CD4-positive, alpha-beta T cell treated with Interferon alpha-2 for 1 hour (primary cell): ENCODE results near the gene RADX.

Source experiments
- DNase-seq, 2 donors: peaks; one replicate each; pipeline ENCODE4 v3.0.0-alpha.2; 2020 to 2022

Gene RADX

DNA sequence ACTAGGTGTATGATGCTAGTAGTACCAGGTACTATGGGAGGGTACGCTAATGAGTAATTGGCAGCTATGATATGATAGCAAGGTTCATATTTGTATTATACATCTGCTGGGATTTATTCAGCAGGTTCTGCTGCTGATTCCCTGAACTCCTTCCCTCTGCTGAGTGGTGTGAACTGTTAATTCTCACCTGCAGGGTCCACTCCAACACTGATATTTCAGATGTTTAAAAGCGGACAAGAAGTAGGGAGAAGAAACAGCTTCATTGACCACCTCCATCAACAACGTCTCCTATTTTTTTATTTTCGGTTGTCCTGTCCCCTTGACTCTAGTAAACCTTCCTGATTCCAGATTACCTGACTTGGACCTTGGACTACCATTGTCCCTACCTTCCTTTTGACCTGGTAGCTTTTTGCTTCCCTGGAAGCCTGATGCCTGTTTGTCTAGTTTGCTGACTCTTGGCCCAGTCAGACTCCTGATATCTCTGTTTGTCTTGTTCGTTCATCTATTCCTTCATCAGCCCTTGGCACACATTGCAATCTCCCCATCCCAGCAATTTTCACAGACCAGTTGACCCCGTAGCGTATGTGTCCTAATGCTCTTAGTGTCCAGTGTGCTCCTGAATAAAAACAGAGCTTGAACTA, 80.8 kb downstream of the RADX start:
- no peak for DNase-seq

DNA sequence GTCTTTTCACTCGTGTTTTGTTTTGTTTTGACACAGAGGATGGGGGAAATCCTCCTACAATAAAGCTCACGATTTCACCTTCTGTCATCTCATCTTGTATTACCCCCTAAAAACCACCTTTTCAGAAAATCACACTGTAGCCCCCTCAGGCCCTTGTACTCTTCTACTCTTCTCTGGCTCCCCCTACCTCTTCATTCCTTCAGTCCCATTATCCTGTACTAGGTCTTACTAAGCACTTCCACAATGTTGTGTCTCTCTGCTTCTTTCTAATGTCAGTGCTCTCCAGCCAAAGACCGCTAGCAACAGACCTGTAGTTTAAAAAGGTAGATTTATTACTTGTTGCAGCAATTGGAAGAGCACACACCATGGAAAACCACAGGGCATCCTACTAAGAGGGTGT, 84.7 kb downstream of the RADX start:
- no peak for DNase-seq

DNA sequence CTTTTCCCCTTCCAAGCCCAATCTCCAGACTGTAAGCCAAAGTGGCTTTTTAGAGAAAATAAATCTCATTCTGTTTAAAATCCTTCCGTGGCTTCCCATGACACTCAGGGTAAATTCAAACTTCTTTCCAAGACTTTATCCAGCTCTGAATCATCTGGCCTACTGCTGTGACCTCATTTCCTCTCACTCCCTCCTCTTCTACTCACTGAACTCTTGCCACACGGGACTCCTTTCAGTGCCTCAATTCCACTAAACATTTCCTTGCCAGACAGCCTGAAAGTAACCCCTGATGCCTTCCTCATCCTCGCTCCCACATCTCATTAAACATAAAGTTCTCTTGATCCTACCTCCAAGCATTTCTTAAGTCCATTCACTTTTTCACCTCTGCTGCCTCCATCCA, 86.9 kb downstream of the RADX start:
- DNase-seq = no peak

DNA sequence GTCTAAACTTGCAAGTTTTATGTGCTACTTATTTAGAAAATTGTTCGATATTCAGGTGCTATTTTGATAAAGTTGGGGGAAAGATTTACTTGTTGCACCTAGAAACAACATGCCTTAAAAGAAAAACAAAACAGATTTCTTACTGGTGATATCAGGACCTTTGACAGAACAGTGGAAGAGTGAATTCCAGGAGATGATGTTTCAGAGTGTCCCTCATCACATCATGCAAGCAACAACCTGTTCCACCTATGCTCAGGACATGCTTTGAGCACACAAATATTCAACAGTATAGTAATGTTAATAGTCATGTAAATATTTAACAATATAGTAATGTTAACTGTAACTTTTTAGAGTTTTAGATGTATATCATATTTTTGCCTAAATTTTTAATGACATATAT, 90.9 kb downstream of the RADX start:
- no peak for DNase-seq

DNA sequence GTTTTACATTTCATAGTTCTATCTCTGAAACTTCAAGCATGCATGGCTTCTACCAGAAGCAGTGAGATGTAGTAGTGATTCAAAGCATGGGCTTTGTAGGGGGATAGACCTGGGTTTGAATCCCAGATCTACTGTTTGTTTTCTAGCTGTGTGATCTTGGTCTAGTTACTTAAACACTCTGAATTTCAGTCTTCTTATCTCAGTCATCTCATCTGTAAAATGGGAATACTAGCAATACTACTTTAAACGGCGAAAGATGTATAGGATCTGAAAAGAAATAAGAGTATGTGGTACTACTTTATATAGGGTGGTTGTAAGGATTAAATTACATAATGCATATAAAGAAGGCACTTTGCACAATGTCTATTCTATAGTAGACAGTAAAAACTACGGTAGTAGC, 94.7 kb downstream of the RADX start:
- no peak for DNase-seq

DNA sequence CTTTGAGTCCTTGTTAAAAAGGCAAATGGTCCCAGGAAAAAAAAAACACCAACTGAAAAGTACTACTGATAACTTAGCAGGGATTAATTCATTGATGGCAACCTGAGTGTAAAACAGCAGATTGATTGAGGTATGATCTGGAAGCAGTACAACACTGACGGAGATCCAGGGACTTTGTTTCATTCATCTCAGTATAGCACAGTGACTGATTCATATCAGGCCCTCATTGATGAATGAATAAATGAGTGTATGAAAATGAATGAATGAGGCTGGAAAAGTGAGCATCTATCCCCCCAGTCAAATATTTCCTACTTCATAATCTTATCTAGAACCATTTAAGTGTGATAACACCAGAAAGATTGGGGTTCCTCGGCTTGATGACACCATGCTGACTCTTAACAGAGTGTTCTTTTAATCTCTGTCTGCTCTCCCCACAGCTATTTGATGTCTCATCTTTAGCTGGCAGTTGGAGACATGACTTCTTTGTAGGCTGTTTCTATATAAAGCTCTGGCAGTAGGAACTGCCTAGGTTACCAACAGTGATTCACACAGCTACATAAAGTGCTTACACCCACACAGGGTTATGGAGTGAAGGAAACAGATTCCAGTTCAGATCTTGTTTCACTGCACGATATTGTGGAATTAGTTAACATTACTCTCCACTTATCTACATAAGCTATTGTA, 96.1 kb downstream of the RADX start:
- no peak for DNase-seq

DNA sequence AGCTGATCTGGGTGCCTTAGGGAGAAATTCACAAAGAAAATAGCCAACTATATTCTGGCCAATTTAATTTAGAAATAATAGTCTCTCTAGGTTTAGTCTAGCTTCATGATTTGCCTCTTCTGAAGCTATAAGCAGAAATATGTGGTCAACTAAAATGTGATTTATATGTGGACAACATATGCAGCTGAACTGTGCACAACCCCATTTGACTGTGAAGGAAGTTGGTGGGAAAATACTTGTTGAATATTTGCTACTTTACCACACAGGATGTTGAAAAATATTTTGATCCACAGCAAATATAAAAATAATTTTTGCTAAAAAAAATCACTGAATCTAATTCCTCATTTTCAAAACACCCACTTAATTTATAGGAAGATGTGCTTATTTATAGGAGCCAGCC, 99.0 kb downstream of the RADX start:
- no peak for DNase-seq

DNA sequence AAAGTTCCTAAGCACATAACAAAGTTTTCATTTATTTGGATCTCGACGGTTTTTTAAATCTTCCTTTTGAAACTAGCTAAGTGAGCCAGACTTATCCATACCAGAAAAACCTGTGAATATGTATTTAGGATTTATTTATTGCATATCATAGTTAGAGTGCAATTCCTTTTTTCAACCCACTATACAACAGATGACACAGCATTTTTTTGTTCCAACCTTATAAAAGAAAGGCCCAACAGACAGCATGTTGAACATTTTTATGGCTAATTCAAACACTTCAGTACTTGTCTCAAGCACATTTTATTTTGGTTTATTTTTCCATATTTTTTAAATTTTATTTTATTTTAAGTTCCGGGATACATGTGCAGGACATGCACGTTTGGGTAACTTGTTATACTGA, 99.6 kb downstream of the RADX start:
- no peak for DNase-seq

DNA sequence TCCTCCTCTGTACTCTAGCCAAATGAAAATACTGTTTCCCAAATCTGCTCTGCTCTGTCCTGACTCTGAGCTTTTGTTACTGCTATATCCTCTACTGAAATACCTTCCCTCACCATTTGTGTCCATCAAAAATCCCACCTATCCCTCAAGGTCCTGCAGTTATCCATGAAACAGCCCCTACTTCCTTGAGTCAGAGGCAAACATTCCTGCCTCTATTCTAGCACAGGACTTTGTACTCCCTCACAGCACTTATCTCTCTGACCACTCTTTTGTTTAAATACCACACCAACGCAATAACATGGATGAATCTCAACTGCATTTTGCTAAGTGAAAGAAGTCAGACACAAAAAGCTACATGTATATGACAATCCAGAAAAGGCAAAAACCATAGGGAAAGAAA, 104.2 kb downstream of the RADX start:
- DNase-seq = no peak

DNA sequence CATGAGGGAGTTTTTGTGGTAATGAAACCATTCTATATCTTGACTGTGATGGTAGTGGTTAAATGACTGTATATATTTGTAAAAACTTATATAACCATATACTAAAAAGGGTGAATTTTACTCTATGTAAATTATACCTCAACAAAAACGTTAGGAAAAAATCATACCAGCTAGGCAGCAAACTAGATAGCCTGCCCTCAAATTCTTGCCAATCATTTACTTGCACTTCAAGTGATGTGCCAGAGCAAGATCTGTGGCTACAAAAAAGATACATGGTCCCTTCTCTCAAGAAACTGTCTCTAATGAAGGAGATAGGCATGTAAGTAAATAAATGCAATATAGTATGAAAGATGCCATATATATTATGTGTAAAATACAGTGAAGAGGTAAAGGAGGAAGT, 104.7 kb downstream of the RADX start:
- DNase-seq = no peak

DNA sequence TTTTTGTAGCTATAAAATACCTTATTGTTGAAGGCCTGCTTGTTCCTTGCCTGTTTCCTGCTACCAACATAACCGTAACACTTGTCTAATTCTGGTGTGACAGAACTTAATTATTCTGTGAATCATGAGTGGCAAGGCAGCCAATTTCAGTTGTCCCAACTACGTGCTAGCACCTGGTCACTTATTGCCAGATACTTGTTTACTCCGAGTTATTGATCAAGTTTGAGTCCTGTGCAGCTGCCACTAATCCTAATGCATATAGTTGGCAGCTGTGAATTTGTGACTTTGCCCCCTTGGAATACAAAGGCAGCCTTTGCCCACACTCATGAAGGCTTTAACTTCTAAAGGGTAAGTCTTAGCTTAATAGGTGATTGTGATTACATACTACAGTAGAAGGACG, 106.9 kb downstream of the RADX start:
- DNase-seq = no peak

DNA sequence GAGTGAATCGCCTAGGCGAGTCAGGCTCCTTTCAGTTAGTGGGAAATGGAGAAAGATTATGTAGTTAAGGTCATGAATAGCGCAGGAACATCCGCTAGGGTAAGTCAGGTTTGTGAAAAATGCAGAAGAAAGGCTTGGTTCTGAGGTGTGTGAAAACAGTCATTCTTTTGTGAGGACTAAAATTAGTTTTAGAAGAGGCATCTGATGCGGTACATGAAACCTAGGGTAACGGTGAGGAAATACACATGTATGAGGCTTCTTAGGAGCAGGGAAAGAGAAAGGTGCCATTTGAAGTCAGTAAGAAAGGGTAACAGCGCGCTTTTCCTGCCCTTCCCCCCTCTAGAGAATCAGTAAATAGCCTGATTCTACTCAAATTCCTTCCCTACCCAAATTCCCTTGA, 114.2 kb downstream of the RADX start:
- DNase-seq = no peak

DNA sequence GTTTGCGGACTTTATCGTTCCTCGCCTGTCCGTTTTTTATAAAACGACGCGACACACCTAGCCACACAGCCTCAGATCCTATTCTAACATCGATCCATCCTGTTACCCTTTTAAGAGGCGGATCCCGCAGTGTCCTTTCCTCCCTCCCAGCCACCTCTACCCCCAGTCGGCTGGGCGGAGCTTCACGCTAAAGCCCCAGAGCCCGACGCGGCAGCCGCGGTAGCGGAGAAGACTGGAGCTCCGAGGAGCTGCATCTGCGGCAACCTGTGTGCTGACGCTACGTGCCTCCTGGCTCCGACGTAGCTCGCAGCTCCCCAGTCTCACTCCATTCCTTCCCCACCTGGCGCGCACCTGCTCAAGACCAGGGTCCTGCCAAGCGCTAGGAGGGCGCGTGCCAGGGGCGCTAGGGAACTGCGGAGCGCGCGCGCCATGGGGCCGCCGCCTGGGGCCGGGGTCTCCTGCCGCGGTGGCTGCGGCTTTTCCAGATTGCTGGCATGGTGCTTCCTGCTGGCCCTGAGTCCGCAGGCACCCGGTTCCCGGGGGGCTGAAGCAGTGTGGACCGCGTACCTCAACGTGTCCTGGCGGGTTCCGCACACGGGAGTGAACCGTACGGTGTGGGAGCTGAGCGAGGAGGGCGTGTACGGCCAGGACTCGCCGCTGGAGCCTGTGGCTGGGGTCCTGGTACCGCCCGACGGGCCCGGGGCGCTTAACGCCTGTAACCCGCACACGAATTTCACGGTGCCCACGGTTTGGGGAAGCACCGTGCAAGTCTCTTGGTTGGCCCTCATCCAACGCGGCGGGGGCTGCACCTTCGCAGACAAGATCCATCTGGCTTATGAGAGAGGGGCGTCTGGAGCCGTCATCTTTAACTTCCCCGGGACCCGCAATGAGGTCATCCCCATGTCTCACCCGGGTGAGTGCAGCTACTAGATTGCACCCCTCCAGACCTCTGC, 115.0 kb downstream of the RADX start, which contains the start of gene RNF128:
Gene RNF128, plus strand, starts transcription at position 217 of the 953 bp plus-strand sequence. Its CDS starts 213 bp downstream, at position 430.
- DNase-seq = peak in 1 of 2 donors; percentile 13

DNA sequence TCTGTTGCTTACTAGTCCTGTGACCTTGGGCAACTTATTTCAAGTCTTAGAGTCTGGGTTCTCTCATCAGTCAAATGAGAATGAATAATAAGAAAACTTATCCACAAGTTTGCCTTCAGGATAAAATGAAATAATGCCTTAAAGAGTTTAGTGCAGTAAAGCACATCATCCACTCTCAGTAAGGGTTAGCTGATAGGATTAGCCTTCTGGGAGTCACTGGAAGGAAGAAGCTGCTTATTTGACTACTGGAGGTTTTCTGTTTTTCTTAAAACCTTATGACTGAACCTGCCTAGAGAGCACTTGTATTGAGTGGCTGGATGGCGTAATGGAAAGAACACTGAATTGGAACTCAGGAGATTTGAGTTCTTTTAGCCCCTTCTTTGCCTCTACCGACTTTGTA, 116.6 kb downstream of the RADX start:
- DNase-seq = no peak
